GM19193 (cell line): ENCODE data around the gene OR6N2.

Source experiments
- POLR2A ChIP-seq: IDR thresholded peaks from 4 replicates; pipeline ENCODE4 v1.6.1; 2011; ENCODE audit not compliant: insufficient read depth, insufficient read length; ENCODE audit errors: extremely low read depth

The OR6N2 gene

GRCh38 chr1:158800526-158800925 is 19.5 kb upstream of the OR6N2 start:
- TF ChIP-seq POLR2A = no peak

- TF ChIP-seq POLR2A = no peak
Observed at GRCh38 chr1:158799689-158800088, 18.7 kb upstream of the OR6N2 start.

- no peak for TF ChIP-seq POLR2A
Observed at GRCh38 chr1:158798531-158798930, 17.5 kb upstream of the OR6N2 start.

- TF ChIP-seq POLR2A = no peak
Observed at GRCh38 chr1:158794247-158794646, 13.2 kb upstream of the OR6N2 start.

DNA sequence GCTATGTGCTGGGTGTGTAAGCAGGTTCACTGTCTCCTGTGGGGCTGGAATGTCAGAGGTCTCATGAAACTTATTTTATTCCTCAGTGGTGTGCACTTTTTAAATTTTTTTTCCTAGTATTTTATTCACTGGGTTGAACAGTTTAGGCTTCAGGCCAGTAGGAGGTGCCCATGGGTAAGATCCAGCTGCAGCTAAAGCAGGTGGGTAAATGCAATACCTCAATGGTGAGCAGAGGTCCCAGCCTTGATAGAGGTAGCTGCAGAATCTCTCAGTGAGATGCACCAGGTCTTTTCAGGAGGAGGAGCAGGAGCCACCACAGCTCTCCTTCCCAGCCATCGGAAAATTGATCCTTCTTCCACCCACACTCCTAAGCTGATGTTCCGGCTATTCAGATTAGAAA is 12.6 kb upstream of the OR6N2 start:
- no peak for TF ChIP-seq POLR2A

- TF ChIP-seq POLR2A = no peak
Observed at GRCh38 chr1:158771950-158772866, 8.8 kb downstream of the OR6N2 start, which contains the start of gene OR6N1. OR6N1 (minus strand) TSS chr1:158772195; CDS start chr1:158766682, 5,513 bp downstream.

GRCh38 chr1:158754420-158754819 is 26.6 kb downstream of the OR6N2 start, which contains the start of gene OR6K6:
OR6K6 (plus strand) TSS chr1:158754720; CDS start chr1:158754888, 168 bp downstream.
- no peak for TF ChIP-seq POLR2A

DNA sequence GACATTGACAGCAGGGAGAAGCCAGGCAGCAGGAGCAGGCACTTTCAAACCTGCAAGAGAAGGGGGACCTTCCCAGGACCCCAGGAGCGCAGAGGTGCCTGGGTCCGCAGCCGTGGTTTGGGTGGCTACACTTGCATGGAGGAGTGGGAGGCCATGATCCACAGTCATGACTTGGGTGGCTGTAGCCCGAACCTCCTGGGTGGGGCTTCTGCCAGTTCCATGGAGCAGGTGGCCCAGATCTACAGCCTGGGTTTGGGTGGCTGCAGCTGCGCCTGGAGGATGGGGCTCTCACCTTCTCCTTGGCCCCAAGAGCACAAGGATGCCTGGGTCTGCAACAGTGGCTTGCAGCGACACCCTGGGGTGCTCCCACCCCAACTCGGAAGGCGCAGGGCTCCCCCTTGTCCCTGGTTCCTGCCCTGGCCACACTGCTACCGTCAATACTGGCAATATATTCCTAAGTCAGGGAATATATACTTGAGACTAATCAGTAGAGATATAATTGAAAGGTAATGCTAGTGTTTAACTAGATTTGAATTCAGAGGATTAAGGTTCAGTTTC is 28.8 kb downstream of the OR6N2 start:
- TF ChIP-seq POLR2A = no peak

GRCh38 chr1:158735848-158736247 is 45.2 kb downstream of the OR6N2 start:
- no peak for TF ChIP-seq POLR2A

- TF ChIP-seq POLR2A = no peak
Observed at GRCh38 chr1:158732524-158732923, 48.5 kb downstream of the OR6N2 start.

DNA sequence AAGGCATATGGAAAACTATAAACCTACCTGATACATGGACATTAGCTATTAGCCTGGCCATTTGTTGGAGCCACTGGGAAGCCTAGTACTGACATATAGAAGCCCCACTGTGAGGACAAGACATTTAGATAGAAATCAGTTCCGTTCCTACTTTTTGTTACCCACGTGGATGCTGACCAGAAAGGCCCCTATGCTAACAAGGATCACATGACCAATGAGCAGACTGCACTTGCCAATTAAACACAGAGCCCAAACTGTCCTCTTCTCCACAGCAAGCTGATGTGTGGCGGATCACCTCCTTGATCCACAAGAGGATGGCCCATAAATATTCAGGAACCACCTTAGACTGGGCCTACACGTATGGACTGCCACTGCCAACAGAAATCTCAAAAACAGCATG is 49.3 kb downstream of the OR6N2 start:
- no peak for TF ChIP-seq POLR2A

- no peak for TF ChIP-seq POLR2A
Observed at GRCh38 chr1:158730453-158730852, 50.6 kb downstream of the OR6N2 start.

DNA sequence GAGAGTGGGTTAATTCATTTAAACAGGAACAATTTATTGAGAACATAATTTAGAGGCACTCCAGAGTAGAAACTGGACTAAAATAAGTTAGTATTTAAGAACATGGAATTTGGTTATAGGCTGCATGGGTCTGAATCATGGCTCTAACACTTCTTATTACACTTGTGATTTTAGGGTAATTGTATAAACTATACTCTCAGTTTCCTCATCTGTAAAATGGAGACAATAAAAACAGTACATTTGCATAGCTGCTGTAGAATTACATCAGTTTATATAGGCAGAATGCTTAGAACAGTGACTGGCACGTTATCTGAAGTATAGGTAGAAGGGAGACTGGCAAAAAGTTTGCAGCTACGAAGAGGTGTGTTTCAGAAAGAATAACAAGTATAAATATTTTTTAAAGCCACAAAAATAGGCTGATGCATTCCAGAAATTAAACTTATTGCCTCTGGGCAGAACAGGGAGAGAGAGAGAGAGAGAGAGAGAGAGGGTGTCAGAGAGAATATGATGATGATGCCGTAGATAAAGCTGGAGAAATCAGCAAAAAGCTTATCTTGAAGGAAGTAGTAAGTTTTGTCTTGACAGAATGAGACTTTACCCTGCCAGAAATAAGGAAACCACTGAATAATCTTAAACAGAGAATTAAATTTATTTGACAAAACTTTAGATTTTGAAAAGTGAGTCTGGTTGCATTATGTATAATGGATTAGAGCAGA is 52.3 kb downstream of the OR6N2 start:
- no peak for TF ChIP-seq POLR2A

GRCh38 chr1:158724442-158724841 is 56.6 kb downstream of the OR6N2 start:
- no peak for TF ChIP-seq POLR2A
